OCI-LY1 (cell line): ENCODE measurements around the gene TOMM5.

Experiments used
- H2AFZ ChIP-seq: fragments of 200-600 bp; sonication (generic), shearing (Covaris generic); 2 replicates; pipeline ENCODE4 v1.6.0; 2014; ENCODE audit warnings: antibody characterized with exemption, mild to moderate bottlenecking, low read length
- H3F3A ChIP-seq: fragments of 200-600 bp; sonication (generic), shearing (Covaris generic); 2 replicates; pipeline ENCODE4 v1.6.0; 2014; ENCODE audit warnings: mild to moderate bottlenecking, antibody characterized with exemption, low read length, moderate library complexity; ENCODE audit not compliant: insufficient read depth
- H3K27ac ChIP-seq: fragments of 200-600 bp; sonication (generic); 2 replicates; pipeline ENCODE4 v1.5.1; 2014; ENCODE audit warnings: low read length, mixed run types, mild to moderate bottlenecking, low read depth; ENCODE audit not compliant: poor library complexity, severe bottlenecking
- H3K27me3 ChIP-seq: fragments of 200-600 bp; sonication (generic); 2 replicates; pipeline ENCODE4 v1.6.0; 2014; ENCODE audit warnings: antibody characterized with exemption, mild to moderate bottlenecking, low read length, moderate library complexity; ENCODE audit not compliant: insufficient read depth
- H3K36me3 ChIP-seq: fragments of 200-600 bp; sonication (generic); 2 replicates; pipeline ENCODE4 v1.6.1; 2014; ENCODE audit warnings: mild to moderate bottlenecking, antibody characterized with exemption, low read length, moderate library complexity, mixed read lengths; ENCODE audit not compliant: insufficient read depth
- H3K4me1 ChIP-seq: fragments of 200-600 bp; sonication (generic); 2 replicates; pipeline ENCODE4 v1.5.1; 2014; ENCODE audit warnings: mild to moderate bottlenecking, low read length, moderate library complexity; ENCODE audit not compliant: insufficient read depth, severe bottlenecking
- H3K4me2 ChIP-seq: fragments of 200-600 bp; sonication (generic), shearing (Covaris generic); 2 replicates; pipeline ENCODE4 v1.6.1; 2014; ENCODE audit warnings: low read length
- H3K4me3 ChIP-seq: fragments of 200-600 bp; sonication (generic); 2 replicates; pipeline ENCODE4 v1.5.1; 2014; ENCODE audit warnings: low read length, low read depth, mild to moderate bottlenecking, mixed read lengths; ENCODE audit not compliant: poor library complexity, severe bottlenecking
- H3K79me2 ChIP-seq: fragments of 200-600 bp; shearing (Covaris generic); 2 replicates; pipeline ENCODE4 v1.6.1; 2016; ENCODE audit warnings: mixed run types, low read length, mixed read lengths; ENCODE audit not compliant: insufficient read depth
- H3K9ac ChIP-seq: fragments of 200-600 bp; sonication (generic), shearing (Covaris generic); 2 replicates; pipeline ENCODE4 v1.6.1; 2014; ENCODE audit warnings: mild to moderate bottlenecking, low read length, mixed read lengths
- H3K9me2 ChIP-seq: fragments of 200-600 bp; sonication (generic), shearing (Covaris generic); 2 replicates; pipeline ENCODE4 v1.6.1; 2014; ENCODE audit warnings: low read depth, mild to moderate bottlenecking, low read length, mixed read lengths
- H3K9me3 ChIP-seq: fragments of 200-600 bp; shearing (Covaris generic); 2 replicates; pipeline ENCODE4 v1.6.1; 2014; ENCODE audit warnings: low read length, mixed read lengths
- H4K20me1 ChIP-seq: fragments of 200-600 bp; sonication (generic), shearing (Covaris generic); 2 replicates; pipeline ENCODE4 v1.6.0; 2016; ENCODE audit warnings: mild to moderate bottlenecking, low read length; ENCODE audit not compliant: insufficient read depth
- CTCF ChIP-seq: fragments of 200-600 bp; sonication (generic), shearing (Covaris generic); IDR thresholded peaks from 2 replicates; pipeline ENCODE4 v1.5.1; 2017; ENCODE audit warnings: mild to moderate bottlenecking, antibody characterized with exemption, low read length, moderate library complexity, mixed read lengths
- EZH2 ChIP-seq: fragments of 200-600 bp; sonication (generic), shearing (Covaris generic); IDR thresholded peaks from 2 replicates; pipeline ENCODE4 v1.8.0; 2017; ENCODE audit warnings: borderline replicate concordance, mixed run types, mild to moderate bottlenecking, antibody characterized with exemption, low read length, moderate library complexity, mixed read lengths

Gene TOMM5

DNA sequence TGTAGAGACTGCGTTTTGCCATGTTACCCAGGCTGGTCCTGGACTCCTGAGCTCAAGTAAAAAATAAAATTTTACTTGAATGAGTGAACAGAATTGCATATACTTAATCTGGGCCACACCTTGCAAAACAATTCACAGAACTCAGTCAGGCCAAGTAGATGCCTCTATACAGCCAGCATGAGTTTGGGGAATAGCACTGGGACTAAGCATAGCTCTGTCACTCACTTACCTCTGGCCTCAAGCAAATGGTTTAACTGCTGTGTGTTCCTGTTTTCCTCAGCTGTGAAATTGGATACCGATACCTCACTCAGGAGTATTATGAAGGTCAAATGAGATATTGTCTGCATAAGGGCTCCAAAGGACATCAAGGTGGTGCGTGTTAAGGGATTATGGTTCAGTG lies 47.4 kb upstream of the TOMM5 start:
- Histone ChIP-seq H3K4me1 (no peaks in the 10 kb centered on the region), H3K4me3 (no peak overlapping the region), H3K79me2 (no peaks in the 10 kb centered on the region), H3K27ac (no peak overlapping the region), H4K20me1 (no peaks in the 10 kb centered on the region), H3F3A (no peaks in the 10 kb centered on the region), H3K27me3 (no peaks in the 10 kb centered on the region), H2AFZ (no peak overlapping the region), H3K36me3 (no peaks in the 10 kb centered on the region), H3K9ac (no peak overlapping the region), H3K9me2 (no peaks in the 10 kb centered on the region), H3K4me2 (no peak overlapping the region), H3K9me3 (no peaks in the 10 kb centered on the region)
- TF ChIP-seq EZH2 (no peak), CTCF (no peak)

- Histone ChIP-seq H3K4me1 (no peaks in the 10 kb centered on the region), H4K20me1 (no peaks in the 10 kb centered on the region), H3K36me3 (no peaks in the 10 kb centered on the region), H3K79me2 (no peaks in the 10 kb centered on the region), H3F3A (no peaks in the 10 kb centered on the region), H3K9me2 (no peaks in the 10 kb centered on the region), H2AFZ (no peak overlapping the region), H3K9ac (no peak overlapping the region), H3K4me2 (no peak overlapping the region), H3K9me3 (no peaks in the 10 kb centered on the region), H3K27me3 (no peaks in the 10 kb centered on the region), H3K27ac (no peak overlapping the region), H3K4me3 (no peak overlapping the region)
- no peak for TF ChIP-seq EZH2
- no peak for TF ChIP-seq CTCF
Observed at GRCh38 chr9:37639109-37639762, 46.8 kb upstream of the TOMM5 start.

GRCh38 chr9:37636511-37637448 lies 44.4 kb upstream of the TOMM5 start:
- H3K4me2 ChIP-seq: no peak overlapping the region
- H2AFZ ChIP-seq: no peak overlapping the region
- no peaks in the 10 kb centered on the region for H3K9me3 ChIP-seq
- no peaks in the 10 kb centered on the region for H3K9me2 ChIP-seq
- H3K79me2 ChIP-seq: no peaks in the 10 kb centered on the region
- no peak overlapping the region for H3K27ac ChIP-seq
- H4K20me1 ChIP-seq: no peaks in the 10 kb centered on the region
- H3F3A ChIP-seq: no peaks in the 10 kb centered on the region
- no peaks in the 10 kb centered on the region; the same call in 1 of the 2 replicates for H3K27me3 ChIP-seq
- H3K36me3 ChIP-seq: no peaks in the 10 kb centered on the region
- H3K4me3 ChIP-seq: no peak overlapping the region
- no peaks in the 10 kb centered on the region for H3K4me1 ChIP-seq
- TF ChIP-seq CTCF (no peak), EZH2 (no peak)
- no peak overlapping the region for H3K9ac ChIP-seq
